HG03469 (cell line): ENCODE results near the gene CYFIP1.
A peak's percentile ranks its signal among the peaks of the same experiment; 100 is the strongest.

Experiments
- ATAC-seq: cut with Tn5 transposase; IDR thresholded peaks from one replicate; pipeline ENCODE4 v1.9.1; 2021; ENCODE audit warnings: mild to moderate bottlenecking, moderate library complexity, moderate number of reproducible peaks; ENCODE audit not compliant: unreplicated experiment

CYFIP1 gene

GRCh38 chr15:22871481-22872086 lies 108.6 kb downstream of the CYFIP1 start:
- ATAC-seq, result no peak

GRCh38 chr15:22870865-22871264 lies 109.3 kb downstream of the CYFIP1 start:
- no peak for ATAC-seq

- ATAC-seq, result no peak
These were observed 110.3 kb downstream of the CYFIP1 start for GRCh38 chr15:22869856-22870255.

GRCh38 chr15:22868928-22869327 lies 111.2 kb downstream of the CYFIP1 start:
- ATAC-seq, result no peak

- no peak for ATAC-seq
These were observed 111.7 kb downstream of the CYFIP1 start for GRCh38 chr15:22868495-22868894.

- ATAC-seq, result no peak
These were observed 112.3 kb downstream of the CYFIP1 start for GRCh38 chr15:22867886-22868285.

- no peak for ATAC-seq
These were observed 114.1 kb downstream of the CYFIP1 start for GRCh38 chr15:22866079-22866478.

GRCh38 chr15:22863356-22863755 lies 116.8 kb downstream of the CYFIP1 start:
- ATAC-seq, result no peak

- ATAC-seq, result no peak
These were observed 119.0 kb downstream of the CYFIP1 start for GRCh38 chr15:22861161-22861560.

GRCh38 chr15:22856659-22857058 lies 123.5 kb downstream of the CYFIP1 start:
- no peak for ATAC-seq

GRCh38 chr15:22855791-22856190 lies 124.4 kb downstream of the CYFIP1 start:
- no peak for ATAC-seq

GRCh38 chr15:22851513-22851912 lies 128.7 kb downstream of the CYFIP1 start:
- no peak for ATAC-seq

GRCh38 chr15:22850055-22850454 lies 130.1 kb downstream of the CYFIP1 start:
- no peak for ATAC-seq

- no peak for ATAC-seq
These were observed 134.1 kb downstream of the CYFIP1 start for GRCh38 chr15:22846073-22846472.

- no peak for ATAC-seq
These were observed 134.8 kb downstream of the CYFIP1 start for GRCh38 chr15:22845289-22845900.

- ATAC-seq, result no peak
These were observed 135.5 kb downstream of the CYFIP1 start for GRCh38 chr15:22844421-22845288.

- no peak for ATAC-seq
These were observed 141.0 kb downstream of the CYFIP1 start for GRCh38 chr15:22839046-22839695.

GRCh38 chr15:22838292-22839042 lies 141.7 kb downstream of the CYFIP1 start, which contains the start of gene NIPA2:
TSS of gene NIPA2 (plus strand) at chr15:22838666. CDS start at chr15:22851732, 13,066 bp downstream.
- peak; percentile 59 for ATAC-seq

- no peak for ATAC-seq
These were observed 148.7 kb downstream of the CYFIP1 start for GRCh38 chr15:22831473-22831872.

- no peak for ATAC-seq
These were observed 153.0 kb downstream of the CYFIP1 start for GRCh38 chr15:22827125-22827524.
